Amygdala (tissue), 56 donors: ENCODE data around the gene CLPTM1.

ENCODE experiments used
- DNase-seq, 56 donors: peaks; one replicate each; lab custom pipeline; 2025; lab: John Stamatoyannopoulos, UW

Gene CLPTM1

GRCh38 chr19:44931541-44931940 is 23.6 kb upstream of the CLPTM1 start:
- DNase-seq = no peak

- DNase-seq = no peak
Observed at GRCh38 chr19:44939668-44940067, 15.5 kb upstream of the CLPTM1 start.

GRCh38 chr19:44942067-44942571 is 13.1 kb upstream of the CLPTM1 start, which contains the start of gene APOC4:
TSS of gene APOC4 (plus strand) at chr19:44942237. CDS start at chr19:44942278, 41 bp downstream.
- DNase-seq = no peak

GRCh38 chr19:44943801-44944249 is 11.4 kb upstream of the CLPTM1 start:
- DNase-seq = peak in 38 of 56 donors; percentile 8 to 74 (median 32)

GRCh38 chr19:44947041-44947581 is 8.1 kb upstream of the CLPTM1 start:
- peak in 1 of 56 donors; percentile 21 for DNase-seq

- no peak for DNase-seq
Observed at GRCh38 chr19:44948237-44948636, 6.9 kb upstream of the CLPTM1 start.

- no peak for DNase-seq
Observed at GRCh38 chr19:44948763-44949374, 6.3 kb upstream of the CLPTM1 start.

- DNase-seq = no peak
Observed at GRCh38 chr19:44949550-44949949, 5.6 kb upstream of the CLPTM1 start.

- peak in 54 of 56 donors; percentile 13 to 89 (median 74) for DNase-seq
Observed at GRCh38 chr19:44951179-44952159, 3.7 kb upstream of the CLPTM1 start.

GRCh38 chr19:44954278-44954648 is 917 bp upstream of the CLPTM1 start:
- peak in 2 of 56 donors; percentile 33 to 52 for DNase-seq

GRCh38 chr19:44955505-44956439 is 592 bp downstream of the CLPTM1 start:
- no peak for DNase-seq

GRCh38 chr19:44957526-44957925 is 2.3 kb downstream of the CLPTM1 start:
- DNase-seq = no peak

GRCh38 chr19:44958090-44958489 is 2.9 kb downstream of the CLPTM1 start:
- no peak for DNase-seq

GRCh38 chr19:44959691-44960090 is 4.5 kb downstream of the CLPTM1 start:
- no peak for DNase-seq

- no peak for DNase-seq
Observed at GRCh38 chr19:44960906-44961728, 5.9 kb downstream of the CLPTM1 start.

GRCh38 chr19:44961821-44962220 is 6.6 kb downstream of the CLPTM1 start:
- no peak for DNase-seq

GRCh38 chr19:44968118-44968517 is 12.9 kb downstream of the CLPTM1 start:
- no peak for DNase-seq

GRCh38 chr19:44968670-44969069 is 13.5 kb downstream of the CLPTM1 start:
- no peak for DNase-seq

- DNase-seq = no peak
Observed at GRCh38 chr19:44969437-44969836, 14.3 kb downstream of the CLPTM1 start.
